GM18502 (cell line): ENCODE results near the gene EDIL3.
"Not testable (repeated sequence)": the region's sequence is repeated elsewhere in the genome, so short reads cannot be mapped to it uniquely, and the experiment has no call there.

Source experiments
- ATAC-seq: cut with Tn5 transposase; IDR thresholded peaks from one replicate; pipeline ENCODE4 v1.9.1; 2021; ENCODE audit warnings: mild to moderate bottlenecking; ENCODE audit not compliant: unreplicated experiment, poor library complexity

EDIL3 gene

DNA sequence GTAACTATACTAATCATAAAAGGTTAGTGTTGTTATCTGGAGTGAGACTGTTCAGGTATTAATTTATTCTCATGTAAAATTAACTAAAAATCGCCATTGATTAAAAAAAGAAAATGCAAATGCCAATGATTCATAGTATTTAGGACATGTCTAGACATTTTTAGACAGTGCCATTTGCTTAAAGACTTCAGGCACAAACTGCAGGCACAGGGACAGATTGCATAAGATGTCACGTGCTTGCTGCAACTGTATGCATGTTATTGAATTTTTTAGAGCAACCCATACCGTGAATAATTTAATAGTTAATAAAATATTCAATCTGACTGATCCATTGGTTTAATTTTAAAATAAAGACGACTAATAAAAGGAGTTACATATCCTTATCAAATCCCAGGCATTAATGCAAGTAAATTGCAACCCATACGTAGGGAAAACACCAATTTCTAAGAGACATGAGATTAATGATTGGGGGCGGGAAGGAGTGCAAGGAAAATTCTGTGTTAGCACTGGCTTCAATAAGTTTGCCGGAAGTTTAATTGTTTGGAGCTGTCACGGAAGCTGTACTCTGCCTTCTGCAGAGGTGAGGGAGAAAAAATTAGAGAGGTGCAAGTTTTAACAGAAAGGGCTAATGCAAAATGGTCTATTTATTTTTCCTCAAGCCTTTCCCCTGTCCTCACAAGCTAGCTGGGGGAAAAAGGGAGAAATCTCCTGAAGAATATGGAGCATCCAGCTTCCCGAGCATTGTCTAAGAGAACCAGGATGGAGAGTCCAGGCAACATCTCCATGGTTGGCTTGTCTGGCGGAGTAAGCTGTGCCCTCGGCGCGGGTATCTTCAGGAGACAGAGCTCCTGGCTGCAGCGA, 2.9 kb downstream of the EDIL3 start:
- ATAC-seq: no peak

DNA sequence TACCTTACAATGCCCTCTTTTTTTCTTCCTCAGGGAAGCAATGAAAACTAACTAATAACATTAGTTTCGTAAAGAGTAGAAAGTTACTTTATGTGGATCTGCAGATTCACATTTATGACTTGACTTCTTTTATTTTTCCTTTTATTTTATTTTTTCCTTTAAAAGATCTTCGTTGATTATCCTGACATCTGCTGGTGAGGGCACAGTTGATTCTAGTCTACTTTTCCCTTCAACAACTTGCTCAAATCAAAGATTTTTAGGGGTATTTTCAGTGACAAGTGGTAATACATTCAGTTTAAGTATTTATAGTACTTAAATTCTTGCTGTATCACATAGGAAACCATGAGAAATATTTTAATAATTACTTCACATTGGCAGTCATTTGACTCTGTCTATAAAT, 4.9 kb downstream of the EDIL3 start:
- ATAC-seq: no peak

DNA sequence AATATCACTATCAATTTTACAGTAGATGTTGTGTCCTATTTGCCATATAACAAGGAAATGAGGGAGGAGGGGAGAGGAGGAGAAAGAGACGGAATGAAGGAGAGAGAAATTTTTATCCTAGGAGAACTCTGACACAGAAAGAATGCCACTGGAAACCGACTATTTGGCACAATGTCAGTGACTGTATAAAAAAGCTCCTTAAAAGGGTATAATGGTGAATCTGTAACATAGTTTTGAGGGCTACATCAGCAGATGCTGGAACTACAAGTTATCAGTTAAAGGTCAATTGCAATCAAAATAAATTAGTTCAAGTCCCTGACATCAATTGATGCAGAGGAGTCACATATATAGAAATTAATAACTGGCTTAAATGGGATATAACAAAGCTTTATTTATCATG, 5.7 kb downstream of the EDIL3 start:
- ATAC-seq: no peak

DNA sequence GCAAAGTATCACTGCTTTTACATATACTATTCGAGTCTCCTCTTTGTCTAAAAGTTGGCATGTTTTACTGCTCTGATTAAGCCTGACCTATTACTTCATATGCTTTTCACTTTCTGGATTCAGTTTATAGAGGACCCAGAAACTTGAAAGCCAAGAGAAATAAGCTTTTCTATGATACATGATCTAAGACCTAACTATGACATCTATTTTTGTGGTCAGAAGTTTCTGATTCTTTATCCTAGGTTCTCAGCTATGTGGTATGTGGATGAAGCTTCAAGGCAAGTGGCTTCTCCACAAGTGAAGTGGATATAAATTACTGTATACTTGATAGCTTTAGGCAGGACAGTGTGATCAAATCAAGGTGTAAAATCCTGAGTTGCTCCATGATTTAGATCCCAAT, 6.3 kb downstream of the EDIL3 start:
- ATAC-seq: no peak

DNA sequence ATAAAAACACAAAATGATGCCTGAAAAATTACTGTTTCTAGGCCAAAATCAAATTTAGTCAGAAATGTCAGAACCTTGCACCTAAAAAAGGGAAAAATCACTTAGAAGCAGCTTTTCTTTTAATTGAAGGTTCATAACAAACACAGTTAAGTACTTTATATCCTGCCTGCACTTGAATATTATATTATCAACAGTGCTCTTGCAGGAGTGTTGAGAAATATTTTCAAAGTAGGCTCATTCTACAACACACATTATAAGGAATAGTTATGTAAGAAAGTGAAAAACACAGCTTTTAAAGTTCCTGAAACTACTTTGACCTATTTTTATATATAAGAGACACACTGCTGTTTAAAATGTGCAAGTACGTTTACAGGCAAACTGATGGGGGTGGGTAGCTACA, 8.3 kb downstream of the EDIL3 start:
- ATAC-seq: no peak

DNA sequence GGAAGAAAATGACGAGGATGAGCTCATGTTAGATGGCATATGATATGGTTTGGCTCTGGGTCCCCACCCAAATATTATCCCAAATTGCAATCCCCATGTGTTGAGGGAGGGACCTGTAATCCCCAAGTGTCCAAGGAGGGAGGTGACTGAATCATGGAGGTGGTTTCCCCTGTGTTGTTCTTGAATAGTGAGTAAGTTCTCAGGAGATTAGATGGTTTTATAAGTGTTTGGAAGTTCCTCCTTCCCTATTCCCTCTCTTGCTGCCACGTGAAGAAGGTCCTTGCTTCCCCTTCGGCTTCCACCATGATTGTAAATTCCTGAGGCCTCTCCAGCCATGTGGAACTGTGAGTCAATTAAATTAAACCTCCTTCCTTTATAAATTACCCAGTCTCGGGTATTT, 10.1 kb downstream of the EDIL3 start:
- no peak for ATAC-seq

DNA sequence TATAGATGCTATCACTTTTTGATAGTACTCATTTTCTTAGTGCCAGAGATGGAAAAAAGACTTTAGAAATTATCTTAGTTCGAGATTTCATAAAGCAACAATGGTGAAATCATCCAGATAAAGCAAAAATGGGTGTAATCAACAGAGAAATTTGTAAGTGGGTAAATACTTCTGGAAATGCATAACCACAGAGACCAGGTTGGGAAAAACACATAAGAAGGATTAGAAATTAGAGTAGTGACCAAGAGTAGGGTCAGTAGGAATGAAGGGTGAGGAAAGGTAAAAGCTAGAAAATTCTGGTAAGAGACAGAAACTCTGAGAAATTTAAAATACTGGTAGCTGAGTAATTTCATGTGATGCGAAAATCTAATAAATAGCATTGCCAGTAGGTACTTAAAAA, 11.2 kb downstream of the EDIL3 start:
- ATAC-seq: no peak

DNA sequence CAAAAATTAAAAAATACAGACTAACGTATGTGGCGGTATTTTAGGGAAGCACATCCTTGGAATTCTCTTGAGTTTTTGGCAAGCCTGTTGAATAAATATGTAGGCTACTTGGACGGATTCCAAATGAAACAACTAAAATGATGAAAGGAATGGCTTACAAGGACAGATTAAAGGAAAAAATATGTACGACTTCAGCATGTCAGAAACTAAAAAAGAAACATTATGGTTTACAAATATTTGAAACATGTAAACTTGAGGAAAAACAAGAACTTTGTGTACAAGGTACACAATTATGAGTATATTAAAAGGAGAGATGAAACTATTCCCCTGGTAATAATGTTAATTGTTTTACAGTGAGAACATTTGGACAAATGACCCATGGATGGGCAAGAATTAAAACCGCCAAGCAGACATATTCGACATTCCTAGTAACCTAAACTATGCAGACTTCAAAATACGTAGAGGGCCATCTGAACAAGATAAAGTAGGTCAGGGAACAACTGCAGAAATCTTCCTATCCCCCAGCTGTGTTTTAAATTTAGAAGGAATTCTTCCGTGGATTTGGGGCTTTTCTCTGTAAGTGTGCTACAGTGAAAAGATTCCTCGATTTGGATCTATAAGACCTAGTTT, 12.5 kb downstream of the EDIL3 start:
- no peak for ATAC-seq

DNA sequence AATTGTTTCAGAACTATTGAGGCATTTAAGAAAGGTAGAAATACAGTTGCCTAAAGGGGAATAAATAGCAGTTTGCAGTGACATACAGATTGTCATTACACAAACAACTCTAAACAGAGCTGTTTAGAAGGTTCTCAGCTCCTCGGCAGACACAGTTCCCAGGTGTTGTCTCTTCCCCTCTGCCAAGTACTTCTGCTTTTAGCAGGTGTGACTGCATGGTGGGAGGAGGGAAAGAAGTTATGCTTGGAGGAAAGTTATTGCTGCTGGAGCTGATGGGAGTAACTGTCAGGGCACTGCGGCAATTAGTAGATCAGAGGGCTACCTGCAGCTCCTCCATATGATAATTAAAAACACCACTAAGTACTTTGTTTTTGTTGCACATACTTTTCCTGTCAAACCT, 14.5 kb downstream of the EDIL3 start:
- no peak for ATAC-seq

DNA sequence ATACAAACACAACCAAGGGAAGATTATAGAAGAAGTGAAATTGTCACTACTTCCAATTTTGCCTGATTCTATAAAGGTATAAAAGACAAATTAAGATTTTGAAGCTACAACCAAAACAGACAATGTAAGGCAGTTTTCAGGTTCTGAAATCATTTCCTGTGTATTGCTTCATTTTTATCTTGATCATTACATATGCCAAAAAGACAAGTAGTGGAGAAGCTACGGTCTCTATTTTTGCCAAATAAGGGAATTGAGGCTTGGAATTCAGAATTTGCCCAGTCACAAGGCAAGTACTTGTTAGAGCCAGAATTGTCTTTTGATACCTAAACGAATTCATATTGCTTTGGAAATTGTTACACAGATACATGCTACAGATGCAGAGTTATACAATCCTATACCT, 20.6 kb downstream of the EDIL3 start:
- ATAC-seq: no peak

DNA sequence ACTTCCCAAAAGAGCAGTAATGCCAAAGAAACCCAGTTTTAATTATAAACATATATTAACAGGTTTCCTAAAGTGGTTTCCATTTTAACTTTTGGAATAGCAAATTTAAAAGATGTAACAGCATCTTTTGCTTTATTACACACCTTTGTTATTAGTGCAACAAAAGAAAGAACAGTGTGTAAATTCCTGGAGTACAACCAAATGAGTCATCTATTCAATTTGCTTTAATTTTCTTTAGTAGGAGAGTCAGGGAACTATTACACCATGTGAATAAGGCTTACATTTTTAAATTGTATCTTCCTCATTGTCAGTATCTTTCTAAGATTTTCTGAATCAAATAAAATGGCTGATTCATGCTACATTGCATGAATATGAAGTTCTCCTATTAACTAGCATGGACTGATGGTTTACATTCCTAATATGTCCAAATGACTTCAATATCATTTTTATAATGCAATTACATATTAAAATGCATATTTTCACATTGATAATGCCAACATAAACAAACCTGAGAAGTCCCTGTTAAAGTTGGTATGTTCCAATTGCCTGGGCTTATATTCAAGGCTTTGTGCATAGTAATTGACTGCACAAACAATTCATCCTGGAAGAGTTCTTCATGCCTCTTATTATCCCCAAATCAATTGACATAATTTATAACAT, 22.5 kb downstream of the EDIL3 start:
- no peak for ATAC-seq

DNA sequence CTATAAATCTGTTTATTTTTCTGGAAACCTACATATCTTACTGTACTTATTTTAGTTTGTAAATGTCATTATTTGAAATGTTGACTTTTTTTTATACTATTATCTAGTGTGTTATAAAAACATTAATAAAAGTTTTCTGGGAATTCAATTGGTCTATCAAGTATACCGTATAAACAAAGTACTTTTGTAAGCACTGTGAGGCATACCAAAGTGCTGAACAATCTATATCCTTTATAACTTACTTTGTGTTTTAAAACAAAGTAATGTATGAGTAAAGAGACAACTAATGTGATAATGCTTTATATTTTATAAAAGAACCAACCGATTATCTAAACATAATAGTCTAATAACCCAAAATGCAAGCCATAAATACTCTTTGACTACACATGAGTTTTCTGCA, 23.1 kb downstream of the EDIL3 start:
- no peak for ATAC-seq

DNA sequence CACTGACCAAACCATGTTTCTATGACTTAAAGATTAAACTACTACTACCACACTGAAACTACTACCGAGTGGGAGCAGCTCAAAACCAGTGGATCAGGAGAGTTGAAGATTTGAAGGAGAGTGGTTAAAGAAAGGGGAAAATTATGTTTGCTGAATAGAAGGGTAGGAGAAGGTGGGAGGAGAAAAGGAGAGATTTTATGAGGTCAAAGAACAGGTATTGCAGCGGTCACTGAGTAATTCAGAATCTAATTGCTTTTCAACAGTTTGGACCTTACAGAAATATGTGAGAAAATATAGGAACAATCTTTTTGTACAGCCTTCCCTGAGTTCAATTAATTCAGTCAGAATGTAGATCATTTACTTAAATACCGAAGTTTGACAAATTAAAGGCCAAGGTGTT, 24.6 kb downstream of the EDIL3 start:
- no peak for ATAC-seq

DNA sequence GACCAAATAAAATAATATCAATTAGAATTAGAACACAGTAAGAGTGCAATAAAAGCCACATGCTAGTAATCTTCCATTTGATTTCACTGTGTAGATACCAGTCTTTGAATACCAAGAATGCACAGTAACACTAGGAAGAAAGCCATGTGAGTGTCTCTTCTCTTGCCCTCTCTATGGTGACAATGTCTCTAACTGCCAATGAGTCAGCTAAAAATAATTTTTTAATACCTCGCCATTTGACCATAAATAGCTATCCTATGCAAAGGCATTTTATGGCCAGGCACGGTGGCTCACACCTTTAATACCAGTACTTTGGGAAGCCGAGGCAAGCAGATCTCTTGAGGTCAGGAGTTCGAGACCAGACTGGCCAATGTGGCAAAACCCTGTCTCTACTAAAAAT, 30.6 kb downstream of the EDIL3 start:
- no peak for ATAC-seq

DNA sequence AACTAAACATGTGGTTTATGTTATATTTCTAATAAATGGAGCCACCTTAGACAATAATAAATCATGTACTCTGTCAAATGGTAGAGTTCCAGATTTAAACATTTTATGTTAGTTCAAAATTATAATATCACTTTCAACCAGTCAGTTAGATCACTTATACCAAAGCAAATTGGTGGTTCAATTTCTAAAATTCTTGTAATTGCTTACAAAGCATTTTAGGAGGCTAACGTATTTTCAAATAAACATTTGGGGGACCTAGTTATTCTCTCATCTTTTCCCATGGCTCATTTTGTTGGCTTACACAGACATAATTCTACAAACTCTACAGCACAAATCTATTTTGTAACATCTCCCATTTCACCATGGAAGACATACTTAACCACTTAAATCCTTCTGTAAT, 39.9 kb downstream of the EDIL3 start:
- ATAC-seq: no peak

DNA sequence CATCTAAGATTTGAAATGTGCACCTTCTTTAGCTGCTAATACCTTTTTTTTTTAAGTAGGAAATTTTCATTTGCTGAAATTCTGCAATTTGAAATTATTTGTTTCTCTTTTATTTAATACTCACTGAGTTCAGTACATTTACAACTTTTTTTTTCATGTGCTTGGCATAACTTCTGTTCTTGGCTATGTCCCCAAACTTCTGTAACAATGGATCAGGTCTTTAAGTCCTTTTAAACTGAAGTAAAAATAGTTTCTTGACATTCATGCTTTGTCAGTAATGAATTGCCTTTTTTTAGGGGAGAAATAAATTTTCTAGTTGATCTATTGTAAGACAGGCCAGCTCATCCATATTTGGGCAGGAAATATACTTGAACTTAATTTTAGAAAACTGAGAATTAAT, 41.5 kb downstream of the EDIL3 start:
- no peak for ATAC-seq

DNA sequence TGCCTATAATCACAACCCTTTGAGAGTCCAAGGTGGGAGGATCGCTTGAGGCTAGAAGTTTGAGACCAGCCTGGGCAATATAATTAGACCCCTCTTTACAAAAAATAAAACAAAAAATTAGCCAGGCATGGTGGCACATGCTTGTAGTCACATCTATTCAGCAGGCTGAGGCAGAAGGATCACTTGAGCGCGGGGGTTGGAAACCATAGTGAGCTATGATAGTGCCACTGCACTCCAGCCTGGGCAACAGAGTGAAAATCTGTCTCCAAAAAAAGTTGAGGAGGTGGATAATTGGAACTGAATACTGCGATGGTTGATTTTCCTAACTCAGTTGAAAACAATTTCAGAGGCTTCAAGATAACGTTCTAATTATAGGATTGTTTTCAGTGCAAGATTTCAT, 52.6 kb downstream of the EDIL3 start:
- no peak for ATAC-seq

DNA sequence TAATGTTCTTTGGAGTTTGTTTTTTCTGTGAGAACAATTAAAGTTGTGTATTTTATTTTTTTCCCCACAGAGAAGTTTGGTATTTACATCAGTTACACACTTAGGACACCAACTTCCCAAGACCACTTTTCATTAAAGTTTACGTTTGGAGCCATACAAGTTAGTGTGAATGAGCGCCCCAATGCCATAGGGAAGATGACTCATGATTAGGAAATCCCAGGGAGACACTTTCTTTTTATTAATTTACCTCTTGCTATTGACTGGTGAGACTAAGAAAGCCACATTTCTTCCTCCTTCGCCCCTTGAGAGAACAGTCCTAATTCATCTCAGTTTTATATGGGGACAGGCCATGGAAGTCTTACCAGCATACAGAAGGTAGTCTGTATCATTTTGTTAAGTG, 57.1 kb downstream of the EDIL3 start:
- no peak for ATAC-seq

DNA sequence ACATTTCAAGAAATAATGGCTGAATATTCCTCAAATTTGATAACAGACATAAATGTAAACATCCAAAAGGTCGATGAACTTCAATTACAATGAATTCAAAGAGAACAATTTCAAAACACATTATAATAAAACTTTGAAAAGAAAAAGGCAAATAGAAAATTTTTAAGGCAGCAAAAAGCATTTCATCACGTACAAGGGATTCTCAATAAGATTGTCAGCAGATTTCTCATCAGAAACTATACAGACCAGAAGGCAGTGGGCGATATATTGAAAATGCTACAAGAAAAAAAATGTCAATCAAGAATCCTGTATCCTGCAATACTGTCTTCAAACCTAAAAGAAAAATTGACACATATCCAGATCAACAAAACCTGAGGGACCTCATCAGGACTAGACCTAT, 62.0 kb downstream of the EDIL3 start:
- ATAC-seq: no peak

DNA sequence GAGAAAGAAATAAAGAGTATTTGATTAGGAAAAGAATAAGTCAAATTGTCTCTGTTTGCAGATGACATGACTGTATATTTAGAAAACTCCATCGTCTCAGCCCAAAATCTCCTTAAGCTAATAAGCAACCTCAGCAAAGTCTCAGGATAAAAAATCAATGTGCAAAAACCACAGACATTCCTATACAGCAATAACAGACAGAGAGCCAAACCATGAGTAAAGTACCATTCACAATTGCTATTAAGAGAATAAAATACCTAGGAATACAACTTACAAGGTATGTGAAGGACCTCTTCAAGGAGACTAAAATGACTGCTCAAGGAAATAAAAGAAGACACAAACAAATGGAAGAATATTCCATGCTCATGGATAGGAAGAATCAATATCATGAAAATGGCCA, 66.9 kb downstream of the EDIL3 start:
- not testable (repeated sequence) for ATAC-seq

DNA sequence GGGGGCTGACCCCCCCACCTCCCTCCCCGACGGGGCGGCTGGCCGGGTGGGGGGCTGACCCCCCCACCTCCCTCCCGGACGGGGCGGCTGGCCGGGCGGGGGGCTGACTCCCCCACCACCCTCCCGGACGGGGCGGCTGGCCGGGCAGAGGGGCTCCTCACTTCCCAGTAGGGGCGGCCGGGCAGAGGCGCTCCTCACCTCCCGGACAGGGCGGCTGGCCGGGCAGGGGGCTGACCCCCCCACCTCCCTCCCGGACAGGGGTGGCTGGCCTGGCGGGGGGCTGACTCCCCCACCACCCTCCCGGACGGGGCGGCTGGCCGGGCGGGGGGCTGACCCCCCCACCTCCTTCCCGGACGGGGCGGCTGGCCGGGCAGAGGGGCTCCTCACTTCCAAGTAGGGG, 72.4 kb downstream of the EDIL3 start:
- not testable (repeated sequence) for ATAC-seq

DNA sequence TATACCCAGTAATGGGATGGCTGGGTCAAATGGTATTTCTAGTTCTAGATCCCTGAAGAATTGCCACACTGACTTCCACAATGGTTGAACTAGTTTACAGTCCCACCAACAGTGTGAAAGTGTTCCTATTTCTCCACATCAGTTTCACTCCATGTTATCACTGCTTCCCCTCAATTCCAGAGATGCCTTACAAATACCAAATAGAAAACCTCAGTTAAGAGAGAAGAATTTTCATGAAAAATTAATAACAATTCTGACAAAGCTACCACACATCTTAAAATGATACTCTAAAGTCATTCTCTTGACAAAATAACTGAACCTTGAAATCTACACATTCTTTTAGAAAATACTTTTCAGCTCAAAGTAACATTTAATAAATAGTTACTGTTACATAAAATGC, 74.8 kb downstream of the EDIL3 start:
- not testable (repeated sequence) for ATAC-seq
